Activated B cell treated with CpG ODN at 0.5 μM for 24 hours (primary cell): ENCODE data around the gene SLC35E2B. TPM values are rescaled to one million over a fixed set of nuclear protein-coding genes. Genes with fewer than 3 reads are reported as not detected.
"Not testable (repeated sequence)": the region's sequence is repeated elsewhere in the genome, so short reads cannot be mapped to it uniquely, and the experiment has no call there.

Experiments
- ATAC-seq: fragments of 200-7000 bp; cut with Tn5 transposase; one replicate; pipeline ENCODE4 v1.10.0; 2021; ENCODE audit warnings: low read depth, mild to moderate bottlenecking, moderate library complexity
- CTCF ChIA-PET: fragments of 350-600 bp; sonication (Branson Sonifier 250); formaldehyde crosslinking; loops from one replicate; lab custom pipeline; 2021; ENCODE audit warnings: antibody characterized with exemption; lab: Charles Lee
- POLR2A ChIA-PET: fragments of 350-600 bp; sonication (Branson Sonifier 250); formaldehyde crosslinking; loops from one replicate; lab custom pipeline; 2021; ENCODE audit warnings: antibody characterized with exemption; lab: Charles Lee
- DNase-seq: peaks from one replicate; pipeline ENCODE4 v3.0.0; 2022
- H3K27ac Mint-ChIP-seq: one replicate; pipeline ENCODE4 v1.8.0; 2020; ENCODE audit warnings: mixed read lengths
- H3K27me3 Mint-ChIP-seq: one replicate; pipeline ENCODE4 v1.8.0; 2021; ENCODE audit warnings: mixed read lengths
- H3K36me3 Mint-ChIP-seq: one replicate; pipeline ENCODE4 v1.8.0; 2021; ENCODE audit warnings: low read depth, mixed read lengths
- H3K4me1 Mint-ChIP-seq: one replicate; pipeline ENCODE4 v1.8.0; 2021; ENCODE audit warnings: mixed read lengths
- H3K4me3 Mint-ChIP-seq: one replicate; pipeline ENCODE4 v1.8.0; 2020; ENCODE audit warnings: mild to moderate bottlenecking, mixed read lengths
- H3K9me3 Mint-ChIP-seq: one replicate; pipeline ENCODE4 v1.8.0; 2020; ENCODE audit warnings: mixed read lengths
- CTCF ChIP-seq: fragments of 200-600 bp; IDR thresholded peaks from one replicate; pipeline ENCODE4 v1.8.0; 2022; ENCODE audit warnings: antibody characterized with exemption, mild to moderate bottlenecking
- intact Hi-C: fragments of 100-400 bp; cut with micrococcal nuclease; formaldehyde crosslinking; loops from one replicate; pipeline ENCODE4 v1.15.1; 2024
- total RNA-seq: library from RNA; stranded (reverse); gene quantifications from 2 replicates; pipeline ENCODE4 v1.2.3, GENCODE V29; 2022

SLC35E2B gene
- 47.6 and 54.7 TPM in 2 replicates for total RNA-seq

- H3K27me3 Mint-ChIP-seq, H3K9me3 Mint-ChIP-seq, POLR2A ChIA-PET, CTCF ChIA-PET, H3K36me3 Mint-ChIP-seq, H3K4me1 Mint-ChIP-seq, intact Hi-C loops: not testable (repeated sequence)
- Mint-ChIP-seq H3K27ac (peak within 1 kb of the TSS; percentile 46), H3K4me3 (peak within 1 kb of the TSS; percentile 67)
- DNase-seq = peak; percentile 84
- ATAC-seq = peak; percentile 77
Observed at GRCh38 chr1:1692714-1693647, at the start of gene SLC35E2B. Gene SLC35E2B (minus strand): TSS chr1:1692795. CDS start chr1:1676699, 16,096 bp downstream.

- CTCF ChIA-PET, DNase-seq, H3K27me3 Mint-ChIP-seq, H3K36me3 Mint-ChIP-seq, ATAC-seq, intact Hi-C loops, H3K9me3 Mint-ChIP-seq, H3K27ac Mint-ChIP-seq, POLR2A ChIA-PET, H3K4me3 Mint-ChIP-seq, H3K4me1 Mint-ChIP-seq: not testable (repeated sequence)
Observed at GRCh38 chr1:1741013-1741412, 48.4 kb upstream of the SLC35E2B start.

GRCh38 chr1:1738799-1739337, 46.3 kb upstream of the SLC35E2B start:
- DNase-seq, H3K36me3 Mint-ChIP-seq, H3K4me1 Mint-ChIP-seq, H3K27me3 Mint-ChIP-seq, CTCF ChIA-PET, H3K9me3 Mint-ChIP-seq, intact Hi-C loops, POLR2A ChIA-PET, H3K4me3 Mint-ChIP-seq, H3K27ac Mint-ChIP-seq: not testable (repeated sequence)
- ATAC-seq = peak; percentile 39

GRCh38 chr1:1737675-1738590, 45.3 kb upstream of the SLC35E2B start:
- peak; percentile 66 for ATAC-seq
- POLR2A ChIA-PET = not testable (repeated sequence)

GRCh38 chr1:1732381-1732780, 39.8 kb upstream of the SLC35E2B start:
- H3K27me3 Mint-ChIP-seq = no peaks in the 10 kb centered on the region
- DNase-seq (no peak), ATAC-seq (no peak)
- no peak for TF ChIP-seq CTCF
- no peak overlapping the region for H3K27ac Mint-ChIP-seq
- no peak overlapping the region for H3K4me3 Mint-ChIP-seq
- intact Hi-C loops = no loop called here
- ChIA-PET CTCF (no interaction called here), POLR2A (no interaction called here)
- peaks cover 12% of the 10 kb centered on the region for H3K36me3 Mint-ChIP-seq
- no peaks in the 10 kb centered on the region for H3K9me3 Mint-ChIP-seq
- H3K4me1 Mint-ChIP-seq = peaks cover 2% of the 10 kb centered on the region

More at GRCh38 chr1:1737675-1738590, 45.3 kb upstream of the SLC35E2B start:
- H3K4me1 Mint-ChIP-seq, DNase-seq, H3K4me3 Mint-ChIP-seq, intact Hi-C loops, H3K9me3 Mint-ChIP-seq, H3K27me3 Mint-ChIP-seq, CTCF ChIA-PET, H3K36me3 Mint-ChIP-seq, H3K27ac Mint-ChIP-seq: not testable (repeated sequence)

GRCh38 chr1:1730870-1731269, 38.3 kb upstream of the SLC35E2B start:
- Mint-ChIP-seq H3K27ac (no peak overlapping the region), H3K4me3 (no peak overlapping the region), H3K4me1 (peaks cover 2% of the 10 kb centered on the region), H3K27me3 (no peaks in the 10 kb centered on the region), H3K36me3 (peaks cover 12% of the 10 kb centered on the region), H3K9me3 (no peaks in the 10 kb centered on the region)
- intact Hi-C loops = no loop called here
- ChIA-PET CTCF (no interaction called here), POLR2A (no interaction called here)
- DNase-seq (no peak), ATAC-seq (no peak)
- no peak for TF ChIP-seq CTCF

GRCh38 chr1:1730230-1730629, 37.6 kb upstream of the SLC35E2B start:
- ATAC-seq, intact Hi-C loops, CTCF ChIA-PET, H3K9me3 Mint-ChIP-seq, H3K4me1 Mint-ChIP-seq, H3K4me3 Mint-ChIP-seq, H3K27ac Mint-ChIP-seq, POLR2A ChIA-PET, H3K27me3 Mint-ChIP-seq, DNase-seq: not testable (repeated sequence)
- H3K36me3 Mint-ChIP-seq = peaks cover 12% of the 10 kb centered on the region

- H3K4me1 Mint-ChIP-seq, H3K27me3 Mint-ChIP-seq, ATAC-seq, H3K9me3 Mint-ChIP-seq, POLR2A ChIA-PET, H3K4me3 Mint-ChIP-seq, H3K27ac Mint-ChIP-seq, CTCF ChIA-PET, DNase-seq, intact Hi-C loops: not testable (repeated sequence)
- peaks cover 13% of the 10 kb centered on the region for H3K36me3 Mint-ChIP-seq
Observed at GRCh38 chr1:1729116-1729816, 36.7 kb upstream of the SLC35E2B start.

GRCh38 chr1:1728308-1729005, 35.9 kb upstream of the SLC35E2B start:
- H3K27ac Mint-ChIP-seq, H3K4me3 Mint-ChIP-seq, POLR2A ChIA-PET, CTCF ChIA-PET, H3K9me3 Mint-ChIP-seq, H3K4me1 Mint-ChIP-seq, DNase-seq, H3K27me3 Mint-ChIP-seq, intact Hi-C loops, ATAC-seq: not testable (repeated sequence)
- peaks cover 12% of the 10 kb centered on the region for H3K36me3 Mint-ChIP-seq
